HL-60 (cell line): ENCODE data around the gene KCNMA1.

Experiments used
- DNase-seq, 2 experiments: peaks; one replicate each; pipeline ENCODE4 v3.0.0-alpha.2; 2010 to 2020; ENCODE audit warnings: low read depth in 1 of 2, low spot score in 1 of 2
- H3K27ac ChIP-seq: fragments of 250-450 bp; sonication (Bioruptor Pico); replicated peaks from 2 replicates; pipeline ENCODE4 v1.5.1; 2020; ENCODE audit warnings: mild to moderate bottlenecking, moderate library complexity
- H3K27me3 ChIP-seq: fragments of 250-450 bp; sonication (Bioruptor Pico); 2 replicates; pipeline ENCODE4 v1.5.1; 2021; ENCODE audit warnings: mild to moderate bottlenecking, moderate library complexity; ENCODE audit not compliant: insufficient read depth, poor library complexity, severe bottlenecking
- H3K4me3 ChIP-seq: replicated peaks from 2 replicates; pipeline ENCODE4 v1.5.1; 2011; ENCODE audit warnings: mild to moderate bottlenecking, control low read depth, low read length; ENCODE audit not compliant: insufficient read depth
- CTCF ChIP-seq: IDR thresholded peaks from one replicate; pipeline ENCODE4 v1.5.1; 2011; ENCODE audit warnings: low read length, control low read depth, inconsistent platforms; ENCODE audit not compliant: insufficient read depth
- GABPA ChIP-seq: IDR thresholded peaks from 2 replicates; pipeline ENCODE4 v1.6.1; 2012; ENCODE audit warnings: low read depth
- POLR2AphosphoS5 ChIP-seq: IDR thresholded peaks from 2 replicates; pipeline ENCODE4 v1.6.1; 2012; ENCODE audit warnings: low read depth
- REST ChIP-seq: IDR thresholded peaks from 2 replicates; pipeline ENCODE4 v1.6.1; 2012; ENCODE audit warnings: low read depth; ENCODE audit not compliant: insufficient replicate concordance
- SPI1 ChIP-seq: IDR thresholded peaks from 2 replicates; pipeline ENCODE4 v1.6.1; 2012; ENCODE audit warnings: low read depth, mild to moderate bottlenecking, borderline replicate concordance

Gene KCNMA1

DNA sequence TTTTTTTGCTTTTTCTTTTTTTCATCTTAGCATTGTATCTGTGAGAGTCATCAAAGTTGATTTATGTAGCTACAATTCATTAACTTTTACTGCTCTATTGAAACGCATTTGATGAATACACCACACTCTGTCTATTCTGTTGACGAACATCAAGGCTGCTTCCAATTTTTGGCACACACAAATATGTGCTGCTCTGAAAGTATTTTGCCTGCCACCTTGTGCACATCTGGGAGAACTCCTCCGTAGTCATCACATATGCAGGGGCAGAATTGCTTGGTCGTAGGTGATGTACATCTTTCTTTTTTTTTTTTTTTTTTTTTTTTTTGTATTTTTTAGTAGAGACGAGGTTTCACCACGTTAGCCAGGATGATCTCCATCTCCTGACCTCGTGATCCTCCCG is 796.8 kb downstream of the KCNMA1 start:
- Histone ChIP-seq H3K4me3 (no peak overlapping the region), H3K27ac (no peak overlapping the region), H3K27me3 (no peaks in the 10 kb centered on the region)
- DNase-seq = no peak
- TF ChIP-seq GABPA = no peak
- TF ChIP-seq REST = no peak
- TF ChIP-seq SPI1 = no peak
- TF ChIP-seq CTCF = no peak
- no peak for TF ChIP-seq POLR2AphosphoS5

DNA sequence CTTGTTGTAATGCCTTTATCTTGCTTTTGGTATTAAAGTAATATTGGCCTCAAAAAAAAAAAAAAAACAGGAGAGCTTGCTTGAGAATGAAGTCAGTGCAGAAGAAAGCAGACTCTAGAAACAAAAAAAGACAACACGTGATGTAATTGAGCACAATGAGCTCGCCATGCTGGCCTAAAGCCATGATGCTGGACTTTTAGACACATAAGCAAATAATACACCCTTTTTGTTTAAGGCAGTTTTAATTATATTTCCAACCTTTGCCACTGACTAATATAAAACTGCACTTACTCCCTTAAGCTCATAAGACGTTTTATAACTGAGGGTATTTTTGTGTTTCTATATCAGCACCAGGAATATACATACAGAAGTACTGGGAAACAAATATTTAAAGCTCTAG is 798.3 kb downstream of the KCNMA1 start:
- DNase-seq = no peak
- H3K27me3 ChIP-seq = no peaks in the 10 kb centered on the region
- no peak for TF ChIP-seq GABPA
- no peak for TF ChIP-seq CTCF
- TF ChIP-seq POLR2AphosphoS5 = no peak
- TF ChIP-seq REST = no peak
- TF ChIP-seq SPI1 = no peak

DNA sequence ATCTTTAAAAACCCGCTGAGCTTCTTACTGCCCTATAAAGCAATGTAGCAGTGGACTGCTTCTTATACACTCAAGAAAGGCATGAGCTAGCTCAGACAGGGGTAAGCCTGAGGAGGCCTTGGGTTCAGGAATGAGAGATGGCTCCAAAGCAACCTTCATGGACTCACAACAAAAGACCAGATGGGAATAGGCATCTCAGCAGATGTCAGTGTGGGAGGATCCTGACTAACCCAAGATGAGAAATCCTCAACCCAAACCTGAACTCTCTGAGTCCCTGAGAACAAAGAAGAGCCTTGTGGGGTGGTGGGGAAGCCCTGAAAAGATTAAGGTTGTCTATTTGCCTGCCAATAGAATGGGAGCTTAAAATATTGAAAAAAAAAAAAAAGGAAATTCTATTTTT is 807.4 kb downstream of the KCNMA1 start:
- no peak for DNase-seq
- TF ChIP-seq SPI1 = no peak
- TF ChIP-seq GABPA = no peak
- no peak for TF ChIP-seq POLR2AphosphoS5
- no peak for TF ChIP-seq CTCF
- TF ChIP-seq REST = no peak
- no peak overlapping the region for H3K27ac ChIP-seq
- no peak overlapping the region for H3K4me3 ChIP-seq
- H3K27me3 ChIP-seq = no peaks in the 10 kb centered on the region

More for the DNA sequence above, 798.3 kb downstream of the KCNMA1 start:
- Histone ChIP-seq H3K27ac (no peak overlapping the region), H3K4me3 (no peak overlapping the region)
